Sciatic nerve (tissue), 2 donors: ENCODE results near the gene CCDC97. TPM values are rescaled to one million over a fixed set of nuclear protein-coding genes. Genes with fewer than 3 reads are reported as not detected.
"Not testable (repeated sequence)": the region's sequence is repeated elsewhere in the genome, so short reads cannot be mapped to it uniquely, and the experiment has no call there.

Source experiments
- ATAC-seq: fragments of 200-7000 bp; cut with Tn5 transposase; one replicate; pipeline ENCODE4 v1.9.1; 2020; ENCODE audit warnings: mild to moderate bottlenecking, moderate library complexity
- DNase-seq: peaks from one replicate; pipeline ENCODE4 v3.0.0-alpha.2; 2020; ENCODE audit warnings: low spot score
- intact Hi-C: fragments of 100-400 bp; cut with DNase I; formaldehyde crosslinking; loops from one replicate; pipeline ENCODE4 v1.14.2; 2022
- total RNA-seq: library from RNA; stranded (reverse); fragmentation: NEBNext Ultra II Directional; extraction: Animal tissue kit (Norgen Biotek cat#: 25700); gene quantifications from one replicate; pipeline ENCODE4 v1.2.1, GENCODE V29; 2021
- donor health status: DM: no; HTN: no; CAD: no.
- donor health status: DM: no; HTN: no; CAD: no.

Gene CCDC97
- total RNA-seq, 1 donor from 2014 or later: 29.8 TPM

- intact Hi-C loops: no loop called here
- ATAC-seq (no peak), DNase-seq (peak; percentile 64)
Measured at GRCh38 chr19:41354343-41354953, 44.5 kb downstream of the CCDC97 start.

- ATAC-seq (no peak), DNase-seq (no peak)
- intact Hi-C loops: no loop called here
Measured at GRCh38 chr19:41355035-41355434, 45.1 kb downstream of the CCDC97 start.

GRCh38 chr19:41355802-41356201 lies 45.8 kb downstream of the CCDC97 start:
- intact Hi-C loops: no loop called here
- DNase-seq (no peak), ATAC-seq (no peak)

- no peak for DNase-seq
- intact Hi-C loops: no loop called here
- ATAC-seq: no peak
Measured at GRCh38 chr19:41356984-41357739, 47.2 kb downstream of the CCDC97 start.

GRCh38 chr19:41357746-41358145 lies 47.8 kb downstream of the CCDC97 start:
- DNase-seq: no peak
- no peak for ATAC-seq
- intact Hi-C loops: no loop called here

GRCh38 chr19:41359741-41360140 lies 49.8 kb downstream of the CCDC97 start:
- no peak for ATAC-seq

GRCh38 chr19:41362143-41362847 lies 52.3 kb downstream of the CCDC97 start:
- DNase-seq (no peak), ATAC-seq (no peak)
- intact Hi-C loops: no loop called here

More at GRCh38 chr19:41359741-41360140, 49.8 kb downstream of the CCDC97 start:
- intact Hi-C loops: no loop called here
- DNase-seq: no peak

- peak; percentile 63 for DNase-seq
- intact Hi-C loops: no loop called here
- ATAC-seq: peak; percentile 6
Measured at GRCh38 chr19:41363371-41363752, 53.4 kb downstream of the CCDC97 start.

GRCh38 chr19:41363753-41364523 lies 54.0 kb downstream of the CCDC97 start, which contains the start of gene B9D2:
B9D2 (minus strand) TSS chr19:41364149; CDS start chr19:41363519, 630 bp downstream.
- ATAC-seq (peak; percentile 98), DNase-seq (peak; percentile 98)
- intact Hi-C loops: no loop called here

- ATAC-seq: no peak
Measured at GRCh38 chr19:41364524-41365391, 54.8 kb downstream of the CCDC97 start.

GRCh38 chr19:41366089-41366488 lies 56.1 kb downstream of the CCDC97 start:
- ATAC-seq (no peak), DNase-seq (no peak)
- intact Hi-C loops: no loop called here

More at GRCh38 chr19:41364524-41365391, 54.8 kb downstream of the CCDC97 start:
- intact Hi-C loops: no loop called here
- no peak for DNase-seq

- DNase-seq: no peak
- no peak for ATAC-seq
- intact Hi-C loops: no loop called here
Measured at GRCh38 chr19:41367848-41368301, 57.9 kb downstream of the CCDC97 start.

- ATAC-seq (no peak), DNase-seq (no peak)
- intact Hi-C loops: no loop called here
Measured at GRCh38 chr19:41369769-41370168, 59.8 kb downstream of the CCDC97 start.

- ATAC-seq, intact Hi-C loops, DNase-seq: not testable (repeated sequence)
Measured at GRCh38 chr19:41371119-41371518, 61.1 kb downstream of the CCDC97 start.

GRCh38 chr19:41371541-41371940 lies 61.6 kb downstream of the CCDC97 start:
- intact Hi-C loops: no loop called here
- DNase-seq (no peak), ATAC-seq (no peak)

GRCh38 chr19:41372501-41372900 lies 62.5 kb downstream of the CCDC97 start:
- no peak for ATAC-seq
- intact Hi-C loops: no loop called here
- no peak for DNase-seq

GRCh38 chr19:41373993-41374392 lies 64.0 kb downstream of the CCDC97 start:
- DNase-seq: peak; percentile 87
- intact Hi-C loops: no loop called here
- ATAC-seq: peak; percentile 69
